Lower leg skin (tissue), 4 donors: ENCODE data around the gene EHD4. TPM values are rescaled to one million over a fixed set of nuclear protein-coding genes. Genes with fewer than 3 reads are reported as not detected.

ENCODE experiments used
- DNase-seq, 2 donors: peaks; one replicate each; pipeline ENCODE4 v3.0.0-alpha.2; 2019; ENCODE audit warnings: low spot score in 2 of 2
- H3K4me3 ChIP-seq: fragments of 200-600 bp; sonication (generic); 2 replicates; pipeline ENCODE4 v1.5.1; 2017; ENCODE audit warnings: mild to moderate bottlenecking, low read depth; ENCODE audit not compliant: poor library complexity, severe bottlenecking
- CTCF ChIP-seq, 3 donors: fragments of 450-650 bp; IDR thresholded peaks; one replicate each; pipeline ENCODE4 v1.5.1; 2016; ENCODE audit warnings: antibody characterized with exemption in 3 of 3, mild to moderate bottlenecking in 3 of 3, moderate library complexity in 2 of 3
- POLR2A ChIP-seq, 2 donors: fragments of 450-650 bp; IDR thresholded peaks; one replicate each; pipeline ENCODE4 v1.6.1; 2016 to 2017; ENCODE audit warnings: antibody characterized with exemption in 2 of 2, mild to moderate bottlenecking in 1 of 2, moderate library complexity in 1 of 2
- WGBS, 2 donors: methylation state at CpG; one replicate each; pipeline ENCODE4 v1.1.5; 2018; 5-methylcytosine and 5-hydroxymethylcytosine counted together
- intact Hi-C: fragments of 100-400 bp; cut with DNase I; formaldehyde crosslinking; loops from one replicate; pipeline ENCODE4 v1.15.0; 2023; ENCODE audit warnings: low total_unique reads
- total RNA-seq, 4 donors: library from RNA; depleted of rRNA; stranded (reverse); fragments of >200 nt; gene quantifications; one replicate each; pipeline ENCODE4 v1.1.0, GENCODE V29; 2016

EHD4 gene
- total RNA-seq, 4 donors from 2014 or later: 19.6 to 27.3 (median 23.3) TPM

GRCh38 chr15:41866263-41866703, 106.1 kb downstream of the EHD4 start:
- DNase-seq: no peak
- TF ChIP-seq POLR2A (IDR thresholded peaks at IDR 0.05) (no peak), CTCF (IDR thresholded peaks at IDR 0.05) (no peak)
- H3K4me3 ChIP-seq: no peak overlapping the region
- 90 to 91% methylated on average over 4 to 5 of the region's 8 CpGs for WGBS, 2 donors
- intact Hi-C loops: no loop called here

- no peak for DNase-seq
- 61 to 75% methylated on average over 16 to 18 of the region's 18 CpGs for WGBS, 2 donors
- TF ChIP-seq POLR2A (IDR thresholded peaks at IDR 0.05) (no peak), CTCF (IDR thresholded peaks at IDR 0.05) (no peak)
- intact Hi-C loops: no loop called here
- H3K4me3 ChIP-seq: no peak overlapping the region
Measured at GRCh38 chr15:41865490-41866055, 106.8 kb downstream of the EHD4 start.

- no peak for DNase-seq
- intact Hi-C loops: no loop called here
- TF ChIP-seq CTCF (IDR thresholded peaks at IDR 0.05) (no peak), POLR2A (IDR thresholded peaks at IDR 0.05) (no peak)
- WGBS, 2 donors: 77 to 89% methylated on average over 19 of the region's 19 CpGs
- no peak overlapping the region for H3K4me3 ChIP-seq
Measured at GRCh38 chr15:41862515-41863116, 109.7 kb downstream of the EHD4 start.

- 91 to 95% methylated on average over 18 of the region's 18 CpGs for WGBS, 2 donors
- no peak for TF ChIP-seq CTCF (IDR thresholded peaks at IDR 0.05)
- no peak for TF ChIP-seq POLR2A (IDR thresholded peaks at IDR 0.05)
- no peak overlapping the region for H3K4me3 ChIP-seq
- intact Hi-C loops: no loop called here
- no peak for DNase-seq
Measured at GRCh38 chr15:41861736-41862356, 110.5 kb downstream of the EHD4 start.

GRCh38 chr15:41860049-41860828, 112.1 kb downstream of the EHD4 start:
- intact Hi-C loops: no loop called here
- TF ChIP-seq POLR2A (IDR thresholded peaks at IDR 0.05): no peak
- no peak for TF ChIP-seq CTCF (IDR thresholded peaks at IDR 0.05)
- H3K4me3 ChIP-seq: no peak overlapping the region
- 64 to 69% methylated on average over 15 of the region's 15 CpGs for WGBS, 2 donors
- DNase-seq: no peak
